HepG2 (cell line): ENCODE measurements around the gene OS9. TPM values are rescaled to one million over a fixed set of nuclear protein-coding genes. Genes with fewer than 3 reads are reported as not detected.

Experiments used
- DNMT1 ChIP-seq: sonication (generic); formaldehyde crosslinking; IDR thresholded peaks from 2 replicates; pipeline ENCODE4 v1.5.1; 2020; ENCODE audit warnings: mild to moderate bottlenecking, missing genetic modification reagents
- ETV6 ChIP-seq: sonication (generic); formaldehyde crosslinking; conservative IDR thresholded peaks from 2 replicates; pipeline ENCODE4 v1.4.0; 2020; ENCODE audit warnings: missing genetic modification reagents
- FOSL2 ChIP-seq: sonication (generic); formaldehyde crosslinking; IDR thresholded peaks from 2 replicates; pipeline ENCODE4 v1.4.0; 2020; ENCODE audit warnings: missing genetic modification reagents
- HNRNPUL1 ChIP-seq: fragments of 200-400 bp; formaldehyde crosslinking; IDR thresholded peaks from 2 replicates; pipeline ENCODE4 v1.6.1; 2017; ENCODE audit warnings: low read depth, mild to moderate bottlenecking, low read length, moderate library complexity
- JUND ChIP-seq: sonication (generic); formaldehyde crosslinking; IDR thresholded peaks from 2 replicates; pipeline ENCODE4 v1.8.0; 2022; ENCODE audit warnings: mild to moderate bottlenecking, missing genetic modification reagents
- MEIS1 ChIP-seq: sonication (generic); formaldehyde crosslinking; IDR thresholded peaks from 2 replicates; pipeline ENCODE4 v1.9.0; 2021; ENCODE audit warnings: mild to moderate bottlenecking, missing genetic modification reagents, moderate library complexity, borderline replicate concordance
- NR2C2 ChIP-seq: sonication (generic); formaldehyde crosslinking; IDR thresholded peaks from 2 replicates; pipeline ENCODE4 v1.4.0; 2020; ENCODE audit warnings: missing genetic modification reagents, mild to moderate bottlenecking, moderate library complexity, borderline replicate concordance
- TCF12 ChIP-seq, 2 experiments: fragments of 450-650 bp in 1 of 2; sonication (generic) in 1 of 2; formaldehyde crosslinking in 1 of 2; IDR thresholded peaks; 2 replicates each; pipeline versions ENCODE4 v1.6.1 to v1.8.0; 2017 to 2022; ENCODE audit warnings: antibody characterized with exemption in 1 of 2, mild to moderate bottlenecking in 1 of 2, missing genetic modification reagents in 1 of 2, moderate library complexity in 1 of 2
- TMF1 ChIP-seq: sonication (generic); formaldehyde crosslinking; IDR thresholded peaks from 2 replicates; pipeline ENCODE4 v1.8.1; 2022; ENCODE audit warnings: low read depth, missing genetic modification reagents
- ZBTB7A ChIP-seq: sonication (generic); formaldehyde crosslinking; IDR thresholded peaks from 2 replicates; pipeline ENCODE4 v1.8.0; 2022; ENCODE audit warnings: mild to moderate bottlenecking, missing genetic modification reagents
- ZSCAN30 ChIP-seq: sonication (generic); formaldehyde crosslinking; IDR thresholded peaks from 2 replicates; pipeline ENCODE4 v1.5.0; 2020; ENCODE audit warnings: mild to moderate bottlenecking, missing genetic modification reagents
- polyA plus RNA-seq, 8 experiments: library from polyadenylated mRNA; depleted of rRNA in 3 of 8; stranded (reverse) in 7 of 8; unstranded in 1 of 8; fragments of >200 nt; fragmentation: Illumina TruSeq in 4 of 8; extraction: Trizol in 4 of 8; gene quantifications; 2 replicates each; pipeline versions ENCODE4 v1.2.1 to v1.2.3, GENCODE V29; 2011 to 2016; ENCODE audit warnings: low read depth in 4 of 8, missing spikeins in 1 of 8, mixed read lengths in 1 of 8; ENCODE audit not compliant: insufficient read depth in 1 of 8
- total RNA-seq, 5 experiments: library from RNA; depleted of rRNA; stranded (reverse); fragments of >200 nt; fragmentation: Illumina TruSeq; extraction: Trizol; gene quantifications; 2 replicates each; pipeline ENCODE4 v1.2.3, GENCODE V29; 2016; ENCODE audit warnings: low read depth in 1 of 5
- TF ChIP-seq, protein P1 (sequence below): sonication (generic); formaldehyde crosslinking; IDR thresholded peaks from 2 replicates; pipeline ENCODE4 v1.4.0; 2020; ENCODE audit warnings: missing genetic modification reagents
- TF ChIP-seq, protein P2 (sequence below): sonication (generic); formaldehyde crosslinking; IDR thresholded peaks from 2 replicates; pipeline ENCODE4 v1.5.0; 2020; ENCODE audit warnings: mild to moderate bottlenecking, missing genetic modification reagents
- TF ChIP-seq, protein P3 (sequence below): sonication (generic); formaldehyde crosslinking; IDR thresholded peaks from 2 replicates; pipeline ENCODE4 v1.5.1; 2020; ENCODE audit warnings: mild to moderate bottlenecking, missing genetic modification reagents, borderline replicate concordance
- TF ChIP-seq, protein P4 (sequence below): sonication (generic); formaldehyde crosslinking; IDR thresholded peaks from 2 replicates; pipeline ENCODE4 v1.4.0; 2020; ENCODE audit warnings: missing genetic modification reagents
- TF ChIP-seq, protein P5 (sequence below): sonication (generic); formaldehyde crosslinking; IDR thresholded peaks from 2 replicates; pipeline ENCODE4 v1.4.0; 2020; ENCODE audit warnings: missing genetic modification reagents, mild to moderate bottlenecking, borderline replicate concordance
- TF ChIP-seq, protein P6 (sequence below): sonication (generic); formaldehyde crosslinking; IDR thresholded peaks from 2 replicates; pipeline ENCODE4 v1.5.0; 2020; ENCODE audit warnings: missing genetic modification reagents

Gene OS9
- total and polyA plus RNA-seq, 2 of the 13 experiments (the other 11 are each of a cell fraction or from before 2014, with no cell fraction given) = 156 to 206 TPM

DNA sequence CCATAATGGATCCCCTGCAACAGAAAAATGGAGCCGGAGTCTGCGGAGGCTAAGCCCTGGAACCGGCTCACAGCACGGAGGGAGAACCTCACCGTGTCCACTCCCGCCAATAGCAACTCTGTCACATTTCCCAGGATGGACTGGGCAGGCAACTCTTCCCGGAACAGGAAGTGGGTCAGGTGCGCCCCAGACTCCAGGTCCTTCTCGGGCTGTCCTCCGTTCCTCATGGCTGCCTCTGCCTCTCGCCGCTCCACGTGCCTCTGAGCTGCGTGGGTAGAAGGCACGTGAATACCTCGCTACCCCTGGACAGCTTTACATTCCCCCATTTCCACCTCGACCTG, 70.7 kb downstream of the OS9 start (continued):
- TF ChIP-seq, protein P1, sequence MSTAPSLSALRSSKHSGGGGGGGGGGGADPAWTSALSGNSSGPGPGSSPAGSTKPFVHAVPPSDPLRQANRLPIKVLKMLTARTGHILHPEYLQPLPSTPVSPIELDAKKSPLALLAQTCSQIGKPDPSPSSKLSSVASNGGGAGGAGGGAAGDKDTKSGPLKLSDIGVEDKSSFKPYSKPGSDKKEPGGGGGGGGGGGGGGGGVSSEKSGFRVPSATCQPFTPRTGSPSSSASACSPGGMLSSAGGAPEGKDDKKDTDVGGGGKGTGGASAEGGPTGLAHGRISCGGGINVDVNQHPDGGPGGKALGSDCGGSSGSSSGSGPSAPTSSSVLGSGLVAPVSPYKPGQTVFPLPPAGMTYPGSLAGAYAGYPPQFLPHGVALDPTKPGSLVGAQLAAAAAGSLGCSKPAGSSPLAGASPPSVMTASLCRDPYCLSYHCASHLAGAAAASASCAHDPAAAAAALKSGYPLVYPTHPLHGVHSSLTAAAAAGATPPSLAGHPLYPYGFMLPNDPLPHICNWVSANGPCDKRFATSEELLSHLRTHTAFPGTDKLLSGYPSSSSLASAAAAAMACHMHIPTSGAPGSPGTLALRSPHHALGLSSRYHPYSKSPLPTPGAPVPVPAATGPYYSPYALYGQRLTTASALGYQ (CRISPR knock-in tag) = no peak
- TF ChIP-seq, protein P2, sequence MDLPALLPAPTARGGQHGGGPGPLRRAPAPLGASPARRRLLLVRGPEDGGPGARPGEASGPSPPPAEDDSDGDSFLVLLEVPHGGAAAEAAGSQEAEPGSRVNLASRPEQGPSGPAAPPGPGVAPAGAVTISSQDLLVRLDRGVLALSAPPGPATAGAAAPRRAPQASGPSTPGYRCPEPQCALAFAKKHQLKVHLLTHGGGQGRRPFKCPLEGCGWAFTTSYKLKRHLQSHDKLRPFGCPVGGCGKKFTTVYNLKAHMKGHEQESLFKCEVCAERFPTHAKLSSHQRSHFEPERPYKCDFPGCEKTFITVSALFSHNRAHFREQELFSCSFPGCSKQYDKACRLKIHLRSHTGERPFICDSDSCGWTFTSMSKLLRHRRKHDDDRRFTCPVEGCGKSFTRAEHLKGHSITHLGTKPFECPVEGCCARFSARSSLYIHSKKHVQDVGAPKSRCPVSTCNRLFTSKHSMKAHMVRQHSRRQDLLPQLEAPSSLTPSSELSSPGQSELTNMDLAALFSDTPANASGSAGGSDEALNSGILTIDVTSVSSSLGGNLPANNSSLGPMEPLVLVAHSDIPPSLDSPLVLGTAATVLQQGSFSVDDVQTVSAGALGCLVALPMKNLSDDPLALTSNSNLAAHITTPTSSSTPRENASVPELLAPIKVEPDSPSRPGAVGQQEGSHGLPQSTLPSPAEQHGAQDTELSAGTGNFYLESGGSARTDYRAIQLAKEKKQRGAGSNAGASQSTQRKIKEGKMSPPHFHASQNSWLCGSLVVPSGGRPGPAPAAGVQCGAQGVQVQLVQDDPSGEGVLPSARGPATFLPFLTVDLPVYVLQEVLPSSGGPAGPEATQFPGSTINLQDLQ (CRISPR knock-in tag) = no peak
- TF ChIP-seq FOSL2 (no peak), TCF12 (IDR thresholded peaks at IDR 0.05) (no peak), TCF12 (CRISPR knock-in tag; IDR thresholded peaks at IDR 0.05) (peak; percentile 13; the same call in 1 of the 2 replicates), ZSCAN30 (CRISPR knock-in tag) (no peak), MEIS1 (no peak), NR2C2 (no peak), TMF1 (CRISPR knock-in tag) (no peak), ETV6 (CRISPR knock-in tag) (no peak), HNRNPUL1 (no peak), ZBTB7A (CRISPR knock-in tag) (no peak), JUND (CRISPR knock-in tag) (no peak), DNMT1 (CRISPR knock-in tag) (0 out of 2 replicates have a peak, but pooled peaks have one; percentile 21)
- TF ChIP-seq, protein P3, sequence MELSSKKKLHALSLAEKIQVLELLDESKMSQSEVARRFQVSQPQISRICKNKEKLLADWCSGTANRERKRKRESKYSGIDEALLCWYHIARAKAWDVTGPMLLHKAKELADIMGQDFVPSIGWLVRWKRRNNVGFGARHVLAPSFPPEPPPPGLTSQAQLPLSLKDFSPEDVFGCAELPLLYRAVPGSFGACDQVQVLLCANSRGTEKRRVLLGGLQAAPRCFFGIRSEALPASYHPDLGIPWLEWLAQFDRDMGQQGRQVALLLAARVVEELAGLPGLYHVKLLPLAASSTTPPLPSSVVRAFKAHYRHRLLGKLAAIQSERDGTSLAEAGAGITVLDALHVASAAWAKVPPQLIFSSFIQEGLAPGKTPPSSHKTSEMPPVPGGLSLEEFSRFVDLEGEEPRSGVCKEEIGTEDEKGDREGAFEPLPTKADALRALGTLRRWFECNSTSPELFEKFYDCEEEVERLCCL (CRISPR knock-in tag) = no peak
- TF ChIP-seq, protein P4, sequence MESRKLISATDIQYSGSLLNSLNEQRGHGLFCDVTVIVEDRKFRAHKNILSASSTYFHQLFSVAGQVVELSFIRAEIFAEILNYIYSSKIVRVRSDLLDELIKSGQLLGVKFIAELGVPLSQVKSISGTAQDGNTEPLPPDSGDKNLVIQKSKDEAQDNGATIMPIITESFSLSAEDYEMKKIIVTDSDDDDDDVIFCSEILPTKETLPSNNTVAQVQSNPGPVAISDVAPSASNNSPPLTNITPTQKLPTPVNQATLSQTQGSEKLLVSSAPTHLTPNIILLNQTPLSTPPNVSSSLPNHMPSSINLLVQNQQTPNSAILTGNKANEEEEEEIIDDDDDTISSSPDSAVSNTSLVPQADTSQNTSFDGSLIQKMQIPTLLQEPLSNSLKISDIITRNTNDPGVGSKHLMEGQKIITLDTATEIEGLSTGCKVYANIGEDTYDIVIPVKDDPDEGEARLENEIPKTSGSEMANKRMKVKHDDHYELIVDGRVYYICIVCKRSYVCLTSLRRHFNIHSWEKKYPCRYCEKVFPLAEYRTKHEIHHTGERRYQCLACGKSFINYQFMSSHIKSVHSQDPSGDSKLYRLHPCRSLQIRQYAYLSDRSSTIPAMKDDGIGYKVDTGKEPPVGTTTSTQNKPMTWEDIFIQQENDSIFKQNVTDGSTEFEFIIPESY (CRISPR knock-in tag) = peak; percentile 53; the same call in 1 of the 2 replicates
- TF ChIP-seq, protein P5, sequence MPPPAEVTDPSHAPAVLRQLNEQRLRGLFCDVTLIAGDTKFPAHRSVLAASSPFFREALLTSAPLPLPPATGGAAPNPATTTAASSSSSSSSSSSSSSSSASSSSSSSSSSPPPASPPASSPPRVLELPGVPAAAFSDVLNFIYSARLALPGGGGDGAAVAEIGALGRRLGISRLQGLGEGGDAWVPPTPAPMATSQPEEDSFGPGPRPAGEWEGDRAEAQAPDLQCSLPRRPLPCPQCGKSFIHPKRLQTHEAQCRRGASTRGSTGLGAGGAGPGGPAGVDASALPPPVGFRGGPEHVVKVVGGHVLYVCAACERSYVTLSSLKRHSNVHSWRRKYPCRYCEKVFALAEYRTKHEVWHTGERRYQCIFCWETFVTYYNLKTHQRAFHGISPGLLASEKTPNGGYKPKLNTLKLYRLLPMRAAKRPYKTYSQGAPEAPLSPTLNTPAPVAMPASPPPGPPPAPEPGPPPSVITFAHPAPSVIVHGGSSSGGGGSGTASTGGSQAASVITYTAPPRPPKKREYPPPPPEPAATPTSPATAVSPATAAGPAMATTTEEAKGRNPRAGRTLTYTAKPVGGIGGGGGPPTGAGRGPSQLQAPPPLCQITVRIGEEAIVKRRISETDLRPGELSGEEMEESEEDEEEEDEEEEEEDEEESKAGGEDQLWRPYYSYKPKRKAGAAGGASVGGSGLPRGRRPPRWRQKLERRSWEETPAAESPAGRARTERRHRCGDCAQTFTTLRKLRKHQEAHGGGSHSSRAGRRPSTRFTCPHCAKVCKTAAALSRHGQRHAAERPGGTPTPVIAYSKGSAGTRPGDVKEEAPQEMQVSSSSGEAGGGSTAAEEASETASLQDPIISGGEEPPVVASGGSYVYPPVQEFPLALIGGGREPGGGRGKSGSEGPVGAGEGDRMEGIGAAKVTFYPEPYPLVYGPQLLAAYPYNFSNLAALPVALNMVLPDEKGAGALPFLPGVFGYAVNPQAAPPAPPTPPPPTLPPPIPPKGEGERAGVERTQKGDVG (CRISPR knock-in tag) = no peak
- TF ChIP-seq, protein P6, sequence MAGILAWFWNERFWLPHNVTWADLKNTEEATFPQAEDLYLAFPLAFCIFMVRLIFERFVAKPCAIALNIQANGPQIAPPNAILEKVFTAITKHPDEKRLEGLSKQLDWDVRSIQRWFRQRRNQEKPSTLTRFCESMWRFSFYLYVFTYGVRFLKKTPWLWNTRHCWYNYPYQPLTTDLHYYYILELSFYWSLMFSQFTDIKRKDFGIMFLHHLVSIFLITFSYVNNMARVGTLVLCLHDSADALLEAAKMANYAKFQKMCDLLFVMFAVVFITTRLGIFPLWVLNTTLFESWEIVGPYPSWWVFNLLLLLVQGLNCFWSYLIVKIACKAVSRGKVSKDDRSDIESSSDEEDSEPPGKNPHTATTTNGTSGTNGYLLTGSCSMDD (CRISPR knock-in tag) = no peak
